Measurements from ENCODE around the gene DGKI. TPM values are rescaled to one million over a fixed set of nuclear protein-coding genes. Genes with fewer than 3 reads are reported as not detected.

The DGKI gene
- total RNA-seq, 1 experiment from 2014 or later: not detected

DNA sequence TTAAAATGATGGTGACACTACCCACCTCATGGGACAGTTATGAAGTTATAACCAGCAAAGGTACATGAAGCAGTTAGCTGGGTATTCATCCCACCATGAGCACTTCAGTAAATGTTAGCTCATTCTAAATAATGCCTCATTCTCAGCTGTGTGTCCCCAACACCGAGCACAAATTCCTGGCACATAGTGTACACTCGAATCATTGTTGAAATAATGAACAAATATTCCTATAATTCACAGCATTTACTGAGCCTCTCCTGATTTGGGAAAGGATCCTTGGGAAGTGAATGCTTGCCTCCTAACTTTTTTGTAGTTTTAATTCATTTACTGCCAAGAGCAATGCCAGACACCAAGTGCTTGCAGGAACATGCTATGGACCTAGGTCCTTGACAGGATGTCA lies 235.2 kb downstream of the DGKI start:
- ChIA-PET POLR2A (no interaction called here), CTCF (no interaction called here)
- no peak for TF ChIP-seq SIN3A (IDR thresholded peaks at IDR 0.05; ENCODE audit: borderline replicate concordance, insufficient read depth, low read depth, low read length)
- TF ChIP-seq, protein P1, sequence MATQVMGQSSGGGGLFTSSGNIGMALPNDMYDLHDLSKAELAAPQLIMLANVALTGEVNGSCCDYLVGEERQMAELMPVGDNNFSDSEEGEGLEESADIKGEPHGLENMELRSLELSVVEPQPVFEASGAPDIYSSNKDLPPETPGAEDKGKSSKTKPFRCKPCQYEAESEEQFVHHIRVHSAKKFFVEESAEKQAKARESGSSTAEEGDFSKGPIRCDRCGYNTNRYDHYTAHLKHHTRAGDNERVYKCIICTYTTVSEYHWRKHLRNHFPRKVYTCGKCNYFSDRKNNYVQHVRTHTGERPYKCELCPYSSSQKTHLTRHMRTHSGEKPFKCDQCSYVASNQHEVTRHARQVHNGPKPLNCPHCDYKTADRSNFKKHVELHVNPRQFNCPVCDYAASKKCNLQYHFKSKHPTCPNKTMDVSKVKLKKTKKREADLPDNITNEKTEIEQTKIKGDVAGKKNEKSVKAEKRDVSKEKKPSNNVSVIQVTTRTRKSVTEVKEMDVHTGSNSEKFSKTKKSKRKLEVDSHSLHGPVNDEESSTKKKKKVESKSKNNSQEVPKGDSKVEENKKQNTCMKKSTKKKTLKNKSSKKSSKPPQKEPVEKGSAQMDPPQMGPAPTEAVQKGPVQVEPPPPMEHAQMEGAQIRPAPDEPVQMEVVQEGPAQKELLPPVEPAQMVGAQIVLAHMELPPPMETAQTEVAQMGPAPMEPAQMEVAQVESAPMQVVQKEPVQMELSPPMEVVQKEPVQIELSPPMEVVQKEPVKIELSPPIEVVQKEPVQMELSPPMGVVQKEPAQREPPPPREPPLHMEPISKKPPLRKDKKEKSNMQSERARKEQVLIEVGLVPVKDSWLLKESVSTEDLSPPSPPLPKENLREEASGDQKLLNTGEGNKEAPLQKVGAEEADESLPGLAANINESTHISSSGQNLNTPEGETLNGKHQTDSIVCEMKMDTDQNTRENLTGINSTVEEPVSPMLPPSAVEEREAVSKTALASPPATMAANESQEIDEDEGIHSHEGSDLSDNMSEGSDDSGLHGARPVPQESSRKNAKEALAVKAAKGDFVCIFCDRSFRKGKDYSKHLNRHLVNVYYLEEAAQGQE (IDR thresholded peaks at IDR 0.05; ENCODE audit: insufficient read depth in 1 of 2, low read depth in 2 of 2, low read length in 1 of 2): no peak
- TF ChIP-seq POLR2AphosphoS5 (IDR thresholded peaks at IDR 0.05; ENCODE audit: low read depth, low read length): no peak
- TF ChIP-seq, protein P2, sequence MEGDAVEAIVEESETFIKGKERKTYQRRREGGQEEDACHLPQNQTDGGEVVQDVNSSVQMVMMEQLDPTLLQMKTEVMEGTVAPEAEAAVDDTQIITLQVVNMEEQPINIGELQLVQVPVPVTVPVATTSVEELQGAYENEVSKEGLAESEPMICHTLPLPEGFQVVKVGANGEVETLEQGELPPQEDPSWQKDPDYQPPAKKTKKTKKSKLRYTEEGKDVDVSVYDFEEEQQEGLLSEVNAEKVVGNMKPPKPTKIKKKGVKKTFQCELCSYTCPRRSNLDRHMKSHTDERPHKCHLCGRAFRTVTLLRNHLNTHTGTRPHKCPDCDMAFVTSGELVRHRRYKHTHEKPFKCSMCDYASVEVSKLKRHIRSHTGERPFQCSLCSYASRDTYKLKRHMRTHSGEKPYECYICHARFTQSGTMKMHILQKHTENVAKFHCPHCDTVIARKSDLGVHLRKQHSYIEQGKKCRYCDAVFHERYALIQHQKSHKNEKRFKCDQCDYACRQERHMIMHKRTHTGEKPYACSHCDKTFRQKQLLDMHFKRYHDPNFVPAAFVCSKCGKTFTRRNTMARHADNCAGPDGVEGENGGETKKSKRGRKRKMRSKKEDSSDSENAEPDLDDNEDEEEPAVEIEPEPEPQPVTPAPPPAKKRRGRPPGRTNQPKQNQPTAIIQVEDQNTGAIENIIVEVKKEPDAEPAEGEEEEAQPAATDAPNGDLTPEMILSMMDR (IDR thresholded peaks at IDR 0.05): no peak
- no peak for TF ChIP-seq TCF7L2 (IDR thresholded peaks at IDR 0.05; ENCODE audit: low read depth, low read length)
- Histone ChIP-seq H3K4me1 (ENCODE audit: control insufficient read depth, insufficient read depth, low read length) (no peaks in the 10 kb centered on the region), H3K4me3 (ENCODE audit: low read depth in 2 of 2, low read length in 2 of 2) (no peak overlapping the region), H3K27me3 (ENCODE audit: control insufficient read depth, insufficient read depth, low read length) (peaks cover 36% of the 10 kb centered on the region), H3K36me3 (ENCODE audit: control insufficient read depth, insufficient read depth, low read length) (no peaks in the 10 kb centered on the region), H3K9me3 (ENCODE audit: control insufficient read depth, insufficient read depth, low read depth, low read length) (no peaks in the 10 kb centered on the region), H3K27ac (ENCODE audit: low read length) (no peak overlapping the region)
- in situ Hi-C loops (cut with HindIII; ENCODE audit: low pct_unique_long_range_greater_than_20kb, low sequenced_read_pairs) (no loop called here), intact Hi-C loops (cut with micrococcal nuclease; ENCODE audit: unreplicated experiment) (no loop called here)
- BruUV-seq (replicated peaks): no TSS peak
- DNase-seq (ENCODE audit: low read depth, low spot score) (no peak), ATAC-seq (no peak)

DNA sequence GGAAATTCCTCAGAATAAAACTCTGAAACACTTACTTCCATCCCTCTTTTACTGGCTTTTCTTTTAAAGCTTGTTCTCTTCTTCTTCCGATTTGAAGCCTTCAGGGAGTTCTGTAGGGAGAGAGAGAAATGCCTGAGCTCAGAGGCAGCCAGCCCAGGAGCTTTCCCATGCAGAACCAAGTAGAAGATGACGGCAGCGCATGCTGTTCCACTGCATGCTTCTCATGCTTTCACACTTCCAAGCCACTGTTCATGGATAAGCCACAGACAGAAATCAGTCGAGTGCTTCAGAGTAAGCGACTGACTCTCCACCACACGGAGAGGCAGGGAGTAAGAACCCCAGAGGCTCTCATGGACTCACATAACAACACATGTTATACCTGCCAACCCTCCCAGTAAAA lies 237.3 kb downstream of the DGKI start:
- ATAC-seq (no peak), DNase-seq (ENCODE audit: low read depth, low spot score) (no peak)
- Histone ChIP-seq H3K36me3 (ENCODE audit: control insufficient read depth, insufficient read depth, low read length) (no peaks in the 10 kb centered on the region), H3K9me3 (ENCODE audit: control insufficient read depth, insufficient read depth, low read depth, low read length) (no peaks in the 10 kb centered on the region), H3K27ac (ENCODE audit: low read length) (no peak overlapping the region), H3K4me1 (ENCODE audit: control insufficient read depth, insufficient read depth, low read length) (no peaks in the 10 kb centered on the region), H3K4me3 (ENCODE audit: low read depth in 2 of 2, low read length in 2 of 2) (no peak overlapping the region), H3K27me3 (ENCODE audit: control insufficient read depth, insufficient read depth, low read length) (peaks cover 34% of the 10 kb centered on the region)
- in situ Hi-C loops (cut with HindIII; ENCODE audit: low pct_unique_long_range_greater_than_20kb, low sequenced_read_pairs): no loop called here
- ChIA-PET CTCF (no interaction called here), POLR2A (no interaction called here)
- intact Hi-C loops (cut with micrococcal nuclease; ENCODE audit: unreplicated experiment): loop anchor here (5.0 kb wide), 1 partner anchor 398 kb away; no protein-coding TSS in a partner anchor
- no TSS peak for BruUV-seq (replicated peaks)
- TF ChIP-seq TCF7L2 (IDR thresholded peaks at IDR 0.05; ENCODE audit: low read depth, low read length): no peak
- TF ChIP-seq SIN3A (IDR thresholded peaks at IDR 0.05; ENCODE audit: borderline replicate concordance, insufficient read depth, low read depth, low read length): no peak
- TF ChIP-seq, protein P1 (IDR thresholded peaks at IDR 0.05; ENCODE audit: insufficient read depth in 1 of 2, low read depth in 2 of 2, low read length in 1 of 2): no peak
- no peak for TF ChIP-seq POLR2AphosphoS5 (IDR thresholded peaks at IDR 0.05; ENCODE audit: low read depth, low read length)
- TF ChIP-seq, protein P2 (IDR thresholded peaks at IDR 0.05): no peak
